ENCODE results near the gene MYL10.

The MYL10 gene

DNA sequence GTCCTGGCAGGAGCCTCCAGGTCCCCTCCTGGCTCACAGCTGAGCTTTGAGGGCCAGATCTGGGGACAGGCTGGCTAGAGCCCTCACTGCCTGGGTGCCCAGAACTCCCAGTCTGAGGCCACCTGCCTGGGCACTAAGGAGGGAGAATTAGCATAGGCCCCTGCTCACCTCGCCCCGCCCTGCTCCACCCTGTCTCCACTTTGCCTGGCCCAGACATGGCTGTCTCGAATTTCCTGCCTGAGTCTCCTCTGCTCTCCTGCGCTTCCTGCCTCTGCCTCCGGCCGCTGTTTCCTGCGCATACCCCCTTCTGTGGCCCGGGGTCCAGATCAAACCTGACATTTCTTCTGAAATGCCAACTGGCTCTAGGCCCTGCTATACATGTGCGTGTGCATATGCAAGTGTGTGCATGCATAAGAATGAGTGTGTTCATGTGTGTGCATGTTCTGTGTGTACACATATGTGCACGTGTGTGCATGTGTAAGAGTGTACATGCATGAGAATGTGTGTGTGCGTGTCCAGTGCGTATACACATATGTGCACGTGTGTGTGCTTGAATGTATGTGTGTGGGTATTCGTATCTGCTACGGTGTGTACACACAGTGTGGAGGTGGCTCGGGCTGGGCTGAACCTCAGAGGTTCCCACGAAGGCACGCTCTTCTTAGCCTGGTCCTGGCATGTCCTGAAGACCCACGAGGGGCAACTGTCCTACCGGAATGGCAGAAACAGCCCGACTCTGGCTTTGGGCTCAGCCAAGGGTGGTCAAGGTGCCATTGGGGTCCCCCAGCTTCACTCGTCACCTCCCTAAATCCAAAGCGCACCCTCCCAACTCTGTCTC is 64.9 kb downstream of the MYL10 start:
- DNase-seq, result no peak
